ENCODE measurements around the gene ENOX1. TPM values are rescaled to one million over a fixed set of nuclear protein-coding genes. Genes with fewer than 3 reads are reported as not detected.

The ENOX1 gene
- total and polyA plus RNA-seq, 2 donors (not counting 3 experiments of a cell fraction or from before 2014, with no cell fraction given), result 0.17 to 0.97 TPM

GRCh38 chr13:43441464-43441863 lies 345.3 kb downstream of the ENOX1 start:
- TF ChIP-seq MAX (IDR thresholded peaks at IDR 0.05; ENCODE audit: insufficient read depth, insufficient read length), result no peak
- TF ChIP-seq FOS (IDR thresholded peaks at IDR 0.05; ENCODE audit: borderline replicate concordance, insufficient read depth, low read length), result no peak
- no peak for TF ChIP-seq POLR2AphosphoS5 (IDR thresholded peaks at IDR 0.05; ENCODE audit: insufficient read depth, low read depth, low read length)
- CTCF ChIA-PET, result no interaction called here
- FAIRE-seq (no peak), DNase-seq (ENCODE audit: low read depth, low spot score) (no peak)
- Histone ChIP-seq H3K4me1 (ENCODE audit: control insufficient read depth, extremely low read depth, insufficient read depth, low read length) (no peaks in the 10 kb centered on the region), H3K9me3 (replicated peaks; ENCODE audit: control insufficient read depth, insufficient read depth, low read length) (no peaks in the 10 kb centered on the region), H4K20me1 (replicated peaks; ENCODE audit: control insufficient read depth, extremely low read depth, insufficient read depth, low read length) (no peaks in the 10 kb centered on the region), H3K9me1 (replicated peaks; ENCODE audit: control insufficient read depth, extremely low read depth, insufficient read depth, low read length) (no peaks in the 10 kb centered on the region), H3K27ac (ENCODE audit: insufficient read depth, low read depth, low read length) (no peak overlapping the region), H2AFZ (ENCODE audit: low read depth, low read length) (no peak overlapping the region), H3K4me3 (replicated peaks in 1 of 3; ENCODE audit: insufficient read depth in 1 of 3, low read depth in 1 of 3, low read length in 3 of 3) (no peak overlapping the region), H3K4me2 (ENCODE audit: insufficient read depth, low read length) (no peak overlapping the region), H3K79me2 (ENCODE audit: control insufficient read depth, insufficient read depth, low read length) (no peaks in the 10 kb centered on the region), H3K27me3 (ENCODE audit: control insufficient read depth in 2 of 2, insufficient read depth in 2 of 2, low read length in 2 of 2) (no peaks in the 10 kb centered on the region), H3K9ac (replicated peaks; ENCODE audit: extremely low read depth, insufficient read depth, low read length) (no peak overlapping the region), H3K36me3 (ENCODE audit: control insufficient read depth in 2 of 2, extremely low read depth in 1 of 2, insufficient read depth in 2 of 2, low read length in 2 of 2) (no peaks in the 10 kb centered on the region)
- POLR2A ChIA-PET, result no interaction called here
- intact Hi-C loops (cut with micrococcal nuclease), result no loop called here
- dilution Hi-C loops (cut with MboI; ENCODE audit: extremely low pct_ligation_motif_present, low sequenced_read_pairs), result no loop called here
- no TSS peak for BruUV-seq (replicated peaks)

- no TSS peak for BruUV-seq (replicated peaks)
- H3K4me2 ChIP-seq (ENCODE audit: insufficient read depth, low read length), result no peak overlapping the region
- CTCF ChIA-PET, result interaction anchor here (1.3 kb wide), 1 partner anchor 370 kb away, joined by 3 read pairs; no protein-coding TSS in a partner anchor
- no peaks in the 10 kb centered on the region for H3K27me3 ChIP-seq (ENCODE audit: control insufficient read depth in 2 of 2, insufficient read depth in 2 of 2, low read length in 2 of 2)
- DNase-seq (ENCODE audit: low read depth, low spot score) (no peak), FAIRE-seq (no peak)
- dilution Hi-C loops (cut with MboI; ENCODE audit: extremely low pct_ligation_motif_present, low sequenced_read_pairs) (no loop called here), intact Hi-C loops (cut with micrococcal nuclease) (no loop called here)
- no peaks in the 10 kb centered on the region for H3K4me1 ChIP-seq (ENCODE audit: control insufficient read depth, extremely low read depth, insufficient read depth, low read length)
- no peaks in the 10 kb centered on the region for H3K79me2 ChIP-seq (ENCODE audit: control insufficient read depth, insufficient read depth, low read length)
- no peaks in the 10 kb centered on the region for H3K36me3 ChIP-seq (ENCODE audit: control insufficient read depth in 2 of 2, extremely low read depth in 1 of 2, insufficient read depth in 2 of 2, low read length in 2 of 2)
- POLR2A ChIA-PET, result no interaction called here
- H3K9ac ChIP-seq (replicated peaks; ENCODE audit: extremely low read depth, insufficient read depth, low read length), result no peak overlapping the region
- no peak overlapping the region for H3K27ac ChIP-seq (ENCODE audit: insufficient read depth, low read depth, low read length)
- no peaks in the 10 kb centered on the region for H4K20me1 ChIP-seq (replicated peaks; ENCODE audit: control insufficient read depth, extremely low read depth, insufficient read depth, low read length)
- no peak for TF ChIP-seq MAX (IDR thresholded peaks at IDR 0.05; ENCODE audit: insufficient read depth, insufficient read length)
- no peak for TF ChIP-seq JUN (IDR thresholded peaks at IDR 0.05; ENCODE audit: borderline replicate concordance, insufficient read depth, insufficient read length, low read depth)
- no peak for TF ChIP-seq GATA2 (IDR thresholded peaks at IDR 0.05; ENCODE audit: insufficient read depth, insufficient read length, low read depth, low read length)
- no peak for TF ChIP-seq FOS (IDR thresholded peaks at IDR 0.05; ENCODE audit: borderline replicate concordance, insufficient read depth, low read length)
- no peak for TF ChIP-seq MYC (IDR thresholded peaks at IDR 0.05; ENCODE audit: low read depth, low read length)
- TF ChIP-seq EZH2 (IDR thresholded peaks at IDR 0.05; ENCODE audit: borderline replicate concordance, low read depth, low read length, severe bottlenecking), result no peak
- TF ChIP-seq POLR2AphosphoS5 (IDR thresholded peaks at IDR 0.05; ENCODE audit: insufficient read depth, low read depth, low read length), result no peak
- TF ChIP-seq POLR2A (IDR thresholded peaks at IDR 0.05; ENCODE audit: low read depth, low read length), result no peak
- no peak for TF ChIP-seq CTCF (IDR thresholded peaks at IDR 0.05; ENCODE audit: extremely low read depth in 1 of 2, insufficient read depth in 1 of 2, low read depth in 1 of 2, low read length in 2 of 2)
- H3K9me3 ChIP-seq (replicated peaks; ENCODE audit: control insufficient read depth, insufficient read depth, low read length), result no peaks in the 10 kb centered on the region
- no peak overlapping the region for H3K4me3 ChIP-seq (replicated peaks in 1 of 3; ENCODE audit: insufficient read depth in 1 of 3, low read depth in 1 of 3, low read length in 3 of 3)
- no peak overlapping the region for H2AFZ ChIP-seq (ENCODE audit: low read depth, low read length)
- H3K9me1 ChIP-seq (replicated peaks; ENCODE audit: control insufficient read depth, extremely low read depth, insufficient read depth, low read length), result no peaks in the 10 kb centered on the region
Measured at GRCh38 chr13:43434191-43434590, 352.6 kb downstream of the ENOX1 start.
